Endothelial cell of umbilical vein (primary cell): ENCODE measurements around the gene SLA2. TPM values are rescaled to one million over a fixed set of nuclear protein-coding genes. Genes with fewer than 3 reads are reported as not detected.

ENCODE experiments used
- BruUV-seq: library from RNA; stranded (reverse); fragments of 400-500 nt; replicated peaks from 2 replicates; lab custom pipeline; 2021; lab: Mats Ljungman, UMichigan
- CTCF ChIA-PET: fragments of 300-600, 350-600 bp; sonication (Branson Sonifier 250); formaldehyde crosslinking; loops from one replicate; lab custom pipeline; 2021; ENCODE audit warnings: antibody characterized with exemption, inconsistent platforms; lab: Charles Lee
- POLR2A ChIA-PET: fragments of 300-600, 350-600 bp; sonication (Branson Sonifier 250); formaldehyde crosslinking; loops from one replicate; lab custom pipeline; 2021; ENCODE audit warnings: antibody characterized with exemption, inconsistent platforms; lab: Charles Lee
- DNase-seq: peaks from one replicate; pipeline ENCODE4 v3.0.0-alpha.2; 2011; ENCODE audit warnings: low read depth, low spot score
- FAIRE-seq: peaks from 2 replicates; lab custom pipeline; 2011; peaks lifted over from hg19 to GRCh38; lab: Jason Lieb, UNC
- H2AFZ ChIP-seq: 2 replicates; pipeline ENCODE4 v1.6.0; 2012; ENCODE audit warnings: low read depth, low read length, control low read depth, inconsistent platforms
- H3K27ac ChIP-seq: 2 replicates; pipeline ENCODE4 v1.5.1; 2011; ENCODE audit warnings: low read depth, mild to moderate bottlenecking, control low read depth, low read length, moderate library complexity; ENCODE audit not compliant: insufficient read depth
- H3K27me3 ChIP-seq, 2 experiments: 2 replicates each; pipeline versions ENCODE4 v1.6.0 to v1.6.1; 2011; ENCODE audit warnings: low read length in 2 of 2, mixed read lengths in 1 of 2; ENCODE audit not compliant: control insufficient read depth in 2 of 2, insufficient read depth in 2 of 2
- H3K36me3 ChIP-seq, 2 experiments: 2 replicates in 1 of 2; 3 replicates in 1 of 2; pipeline ENCODE4 v1.5.1; 2011; ENCODE audit warnings: low read length in 2 of 2, mild to moderate bottlenecking in 1 of 2, moderate library complexity in 1 of 2; ENCODE audit not compliant: control insufficient read depth in 2 of 2, insufficient read depth in 2 of 2; ENCODE audit errors: extremely low read depth in 1 of 2
- H3K4me1 ChIP-seq: 3 replicates; pipeline ENCODE4 v1.5.1; 2011; ENCODE audit warnings: mild to moderate bottlenecking, low read length; ENCODE audit not compliant: control insufficient read depth, insufficient read depth; ENCODE audit errors: extremely low read depth
- H3K4me2 ChIP-seq: 2 replicates; pipeline ENCODE4 v1.6.1; 2011; ENCODE audit warnings: low read length, control low read depth, mixed read lengths; ENCODE audit not compliant: insufficient read depth
- H3K4me3 ChIP-seq, 3 experiments: fragments of 200-600 bp in 1 of 3; sonication (generic), shearing (Covaris generic) in 1 of 3; replicated peaks in 1 of 3; 2 replicates each; pipeline ENCODE4 v1.5.1; 2011 to 2016; ENCODE audit warnings: control low read depth in 3 of 3, low read length in 3 of 3, mild to moderate bottlenecking in 2 of 3, inconsistent platforms in 1 of 3, low read depth in 1 of 3, moderate library complexity in 1 of 3; ENCODE audit not compliant: insufficient read depth in 1 of 3
- H3K79me2 ChIP-seq: 2 replicates; pipeline ENCODE4 v1.6.0; 2012; ENCODE audit warnings: low read length, inconsistent platforms; ENCODE audit not compliant: control insufficient read depth, insufficient read depth
- H3K9ac ChIP-seq: replicated peaks from 2 replicates; pipeline ENCODE3; 2011; ENCODE audit warnings: low read length, control low read depth; ENCODE audit not compliant: insufficient read depth; ENCODE audit errors: extremely low read depth
- H3K9me1 ChIP-seq: replicated peaks from 3 replicates; pipeline ENCODE4 v1.6.0; 2011; ENCODE audit warnings: mild to moderate bottlenecking, low read length; ENCODE audit not compliant: control insufficient read depth, insufficient read depth; ENCODE audit errors: extremely low read depth
- H3K9me3 ChIP-seq: replicated peaks from 2 replicates; pipeline ENCODE4 v1.5.1; 2012; ENCODE audit warnings: low read length, inconsistent platforms; ENCODE audit not compliant: control insufficient read depth, insufficient read depth
- H4K20me1 ChIP-seq: replicated peaks from 2 replicates; pipeline ENCODE3; 2011; ENCODE audit warnings: mild to moderate bottlenecking, low read length; ENCODE audit not compliant: control insufficient read depth, insufficient read depth; ENCODE audit errors: extremely low read depth
- EZH2 ChIP-seq: IDR thresholded peaks from 2 replicates; pipeline ENCODE4 v1.6.1; 2012; ENCODE audit warnings: borderline replicate concordance, low read depth, mild to moderate bottlenecking, moderate library complexity, low read length, inconsistent platforms; ENCODE audit not compliant: severe bottlenecking
- FOS ChIP-seq: IDR thresholded peaks from 2 replicates; pipeline ENCODE4 v1.6.1; 2011; ENCODE audit warnings: mild to moderate bottlenecking, low read length, moderate library complexity, borderline replicate concordance; ENCODE audit not compliant: insufficient read depth
- GATA2 ChIP-seq: IDR thresholded peaks from 2 replicates; pipeline ENCODE4 v1.7.0; 2011; ENCODE audit warnings: low read depth, mild to moderate bottlenecking, moderate library complexity, mixed read lengths, low read length; ENCODE audit not compliant: insufficient read length, insufficient read depth
- JUN ChIP-seq: IDR thresholded peaks from 2 replicates; pipeline ENCODE4 v1.6.1; 2011; ENCODE audit warnings: borderline replicate concordance, low read depth; ENCODE audit not compliant: insufficient read length, insufficient read depth
- MYC ChIP-seq: IDR thresholded peaks from one replicate; pipeline ENCODE4 v1.6.1; 2011; ENCODE audit warnings: mild to moderate bottlenecking, low read depth, low read length
- POLR2A ChIP-seq: IDR thresholded peaks from 2 replicates; pipeline ENCODE4 v1.6.1; 2012; ENCODE audit warnings: low read depth, mild to moderate bottlenecking, control low read depth, low read length
- POLR2AphosphoS5 ChIP-seq: IDR thresholded peaks from 2 replicates; pipeline ENCODE4 v1.6.1; 2012; ENCODE audit warnings: low read depth, mild to moderate bottlenecking, control low read depth, low read length, moderate library complexity; ENCODE audit not compliant: insufficient read depth
- dilution Hi-C: fragments of 300-500 bp; cut with MboI; formaldehyde crosslinking; loops from one replicate; pipeline ENCODE4 v1.15.0; 2019; ENCODE audit warnings: low sequenced_read_pairs; ENCODE audit not compliant: extremely low pct_ligation_motif_present
- intact Hi-C: fragments of 100-400 bp; cut with micrococcal nuclease; formaldehyde crosslinking; loops from one replicate; pipeline ENCODE4 v1.10.0; 2022
- polyA plus RNA-seq, 4 experiments: library from polyadenylated mRNA; depleted of rRNA in 3 of 4; stranded (reverse) in 3 of 4; unstranded in 1 of 4; fragments of >200 nt; gene quantifications; 2 replicates each; pipeline versions ENCODE4 v1.2.1 to v1.2.3, GENCODE V29; 2011 to 2012; ENCODE audit warnings: missing spikeins in 1 of 4
- total RNA-seq: library from RNA; stranded (reverse); gene quantifications from 2 replicates; pipeline ENCODE4 v1.2.3, GENCODE V29; 2021
- TF ChIP-seq, protein P1 (sequence below): IDR thresholded peaks from 2 replicates; pipeline ENCODE4 v1.6.1; 2011; ENCODE audit not compliant: insufficient read depth, insufficient read length
- TF ChIP-seq, protein P2 (sequence below), 2 donors: IDR thresholded peaks; 1 replicate in 1 of 2; 2 replicates in 1 of 2; pipeline ENCODE4 v1.5.1; 2011; ENCODE audit warnings: low read length in 2 of 2, mild to moderate bottlenecking in 2 of 2, moderate library complexity in 2 of 2, control low read depth in 1 of 2, inconsistent platforms in 1 of 2, low read depth in 1 of 2; ENCODE audit not compliant: insufficient read depth in 1 of 2; ENCODE audit errors: extremely low read depth in 1 of 2

The SLA2 gene
- total and polyA plus RNA-seq, 2 donors (not counting 3 experiments of a cell fraction or from before 2014, with no cell fraction given), result not detected

DNA sequence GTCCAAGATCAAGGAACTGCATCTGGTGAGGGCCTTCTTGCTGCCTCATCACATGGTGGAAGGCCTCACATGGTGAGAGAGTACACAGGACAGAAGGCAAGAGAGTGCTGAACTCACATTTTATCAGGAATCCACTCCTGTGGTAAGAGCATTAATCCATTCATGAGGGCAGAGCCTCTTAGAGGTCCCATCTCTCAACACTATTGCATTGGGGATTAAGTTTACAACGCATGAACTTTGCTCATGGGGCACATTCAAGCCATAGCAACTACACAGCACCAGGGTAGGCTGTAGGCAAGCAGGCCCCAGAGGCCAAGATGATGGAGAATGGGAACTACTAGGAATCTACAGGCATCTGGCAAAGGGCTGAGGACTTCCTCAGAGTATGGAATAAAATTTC is 82.6 kb downstream of the SLA2 start:
- Histone ChIP-seq H3K79me2 (no peaks in the 10 kb centered on the region), H3K27ac (no peak overlapping the region), H3K4me2 (no peak overlapping the region), H3K9me3 (no peaks in the 10 kb centered on the region), H3K27me3 (no peaks in the 10 kb centered on the region), H3K9ac (no peak overlapping the region), H4K20me1 (no peaks in the 10 kb centered on the region), H3K9me1 (no peaks in the 10 kb centered on the region), H3K36me3 (no peaks in the 10 kb centered on the region), H2AFZ (no peak overlapping the region), H3K4me1 (no peaks in the 10 kb centered on the region), H3K4me3 (no peak overlapping the region)
- FAIRE-seq (no peak), DNase-seq (no peak)
- dilution Hi-C loops, result no loop called here
- intact Hi-C loops, result no loop called here
- no peak for TF ChIP-seq POLR2A
- no peak for TF ChIP-seq GATA2
- TF ChIP-seq JUN, result no peak
- TF ChIP-seq EZH2, result no peak
- TF ChIP-seq, protein P1, sequence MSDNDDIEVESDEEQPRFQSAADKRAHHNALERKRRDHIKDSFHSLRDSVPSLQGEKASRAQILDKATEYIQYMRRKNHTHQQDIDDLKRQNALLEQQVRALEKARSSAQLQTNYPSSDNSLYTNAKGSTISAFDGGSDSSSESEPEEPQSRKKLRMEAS, result no peak
- POLR2A ChIA-PET, result no interaction called here
- BruUV-seq, result no TSS peak
- CTCF ChIA-PET, result no interaction called here

- intact Hi-C loops, result no loop called here
- no TSS peak for BruUV-seq
- Histone ChIP-seq H3K79me2 (no peaks in the 10 kb centered on the region), H3K27ac (no peak overlapping the region), H3K4me2 (no peak overlapping the region), H3K27me3 (no peaks in the 10 kb centered on the region), H3K36me3 (no peaks in the 10 kb centered on the region), H3K9ac (no peak overlapping the region), H3K4me1 (no peaks in the 10 kb centered on the region), H3K9me1 (no peaks in the 10 kb centered on the region), H4K20me1 (no peaks in the 10 kb centered on the region), H2AFZ (no peak overlapping the region), H3K4me3 (no peak overlapping the region), H3K9me3 (no peaks in the 10 kb centered on the region)
- POLR2A ChIA-PET, result no interaction called here
- DNase-seq (no peak), FAIRE-seq (no peak)
- TF ChIP-seq JUN (no peak), POLR2A (no peak), FOS (no peak), MYC (no peak), POLR2AphosphoS5 (no peak)
- TF ChIP-seq, protein P1, result no peak
- TF ChIP-seq, protein P2, sequence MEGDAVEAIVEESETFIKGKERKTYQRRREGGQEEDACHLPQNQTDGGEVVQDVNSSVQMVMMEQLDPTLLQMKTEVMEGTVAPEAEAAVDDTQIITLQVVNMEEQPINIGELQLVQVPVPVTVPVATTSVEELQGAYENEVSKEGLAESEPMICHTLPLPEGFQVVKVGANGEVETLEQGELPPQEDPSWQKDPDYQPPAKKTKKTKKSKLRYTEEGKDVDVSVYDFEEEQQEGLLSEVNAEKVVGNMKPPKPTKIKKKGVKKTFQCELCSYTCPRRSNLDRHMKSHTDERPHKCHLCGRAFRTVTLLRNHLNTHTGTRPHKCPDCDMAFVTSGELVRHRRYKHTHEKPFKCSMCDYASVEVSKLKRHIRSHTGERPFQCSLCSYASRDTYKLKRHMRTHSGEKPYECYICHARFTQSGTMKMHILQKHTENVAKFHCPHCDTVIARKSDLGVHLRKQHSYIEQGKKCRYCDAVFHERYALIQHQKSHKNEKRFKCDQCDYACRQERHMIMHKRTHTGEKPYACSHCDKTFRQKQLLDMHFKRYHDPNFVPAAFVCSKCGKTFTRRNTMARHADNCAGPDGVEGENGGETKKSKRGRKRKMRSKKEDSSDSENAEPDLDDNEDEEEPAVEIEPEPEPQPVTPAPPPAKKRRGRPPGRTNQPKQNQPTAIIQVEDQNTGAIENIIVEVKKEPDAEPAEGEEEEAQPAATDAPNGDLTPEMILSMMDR (IDR thresholded peaks at IDR 0.05; ENCODE audit: extremely low read depth in 1 of 2, insufficient read depth in 1 of 2, low read depth in 1 of 2, low read length in 2 of 2), result no peak
- dilution Hi-C loops, result no loop called here
- CTCF ChIA-PET, result no interaction called here
Observed at GRCh38 chr20:36562724-36563123, 83.3 kb downstream of the SLA2 start.
